ENCODE results near the gene MRTFA.
"Not testable (repeated sequence)": the region's sequence is repeated elsewhere in the genome, so short reads cannot be mapped to it uniquely, and the experiment has no call there.

The MRTFA gene

GRCh38 chr22:40605761-40606160, 30.8 kb downstream of the MRTFA start:
- Histone ChIP-seq H3K27me3 (replicated peaks; ENCODE audit: control insufficient read depth, insufficient read depth, low read length) (no peaks in the 10 kb centered on the region), H3K4me3 (replicated peaks; ENCODE audit: low read depth, low read length) (no peak overlapping the region), H3K36me3 (ENCODE audit: control insufficient read depth, insufficient read depth, low read length) (no peaks in the 10 kb centered on the region)
- TF ChIP-seq, protein P1, sequence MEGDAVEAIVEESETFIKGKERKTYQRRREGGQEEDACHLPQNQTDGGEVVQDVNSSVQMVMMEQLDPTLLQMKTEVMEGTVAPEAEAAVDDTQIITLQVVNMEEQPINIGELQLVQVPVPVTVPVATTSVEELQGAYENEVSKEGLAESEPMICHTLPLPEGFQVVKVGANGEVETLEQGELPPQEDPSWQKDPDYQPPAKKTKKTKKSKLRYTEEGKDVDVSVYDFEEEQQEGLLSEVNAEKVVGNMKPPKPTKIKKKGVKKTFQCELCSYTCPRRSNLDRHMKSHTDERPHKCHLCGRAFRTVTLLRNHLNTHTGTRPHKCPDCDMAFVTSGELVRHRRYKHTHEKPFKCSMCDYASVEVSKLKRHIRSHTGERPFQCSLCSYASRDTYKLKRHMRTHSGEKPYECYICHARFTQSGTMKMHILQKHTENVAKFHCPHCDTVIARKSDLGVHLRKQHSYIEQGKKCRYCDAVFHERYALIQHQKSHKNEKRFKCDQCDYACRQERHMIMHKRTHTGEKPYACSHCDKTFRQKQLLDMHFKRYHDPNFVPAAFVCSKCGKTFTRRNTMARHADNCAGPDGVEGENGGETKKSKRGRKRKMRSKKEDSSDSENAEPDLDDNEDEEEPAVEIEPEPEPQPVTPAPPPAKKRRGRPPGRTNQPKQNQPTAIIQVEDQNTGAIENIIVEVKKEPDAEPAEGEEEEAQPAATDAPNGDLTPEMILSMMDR (IDR thresholded peaks at IDR 0.05; ENCODE audit: insufficient read depth, low read length, poor library complexity, severe bottlenecking), result no peak
- no peak for DNase-seq (ENCODE audit: extremely low read depth, insufficient read length)

DNA sequence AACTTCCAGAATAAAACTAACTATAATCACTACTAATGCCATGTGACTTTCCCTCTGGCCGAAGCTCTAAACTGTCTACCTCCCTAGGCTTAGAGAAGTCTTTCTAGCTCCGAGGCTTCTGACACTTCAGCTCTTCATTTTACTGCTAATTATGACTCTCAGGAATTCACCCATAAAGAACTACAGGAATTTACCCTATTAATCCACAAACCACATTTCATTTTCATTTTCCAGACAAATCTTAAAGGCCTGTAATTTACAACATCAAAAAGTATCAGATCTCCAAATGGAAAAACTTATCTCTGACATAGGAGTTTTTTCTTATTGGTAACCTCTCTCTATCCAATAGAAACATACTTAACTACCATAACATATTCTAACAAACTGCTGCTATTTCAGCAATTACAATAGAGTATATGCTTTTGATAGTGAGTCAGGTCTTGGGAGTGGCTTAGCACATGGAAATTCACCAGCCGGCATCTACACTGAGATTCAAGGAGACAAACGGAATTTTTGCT, 33.4 kb downstream of the MRTFA start:
- Histone ChIP-seq H3K4me3 (replicated peaks; ENCODE audit: low read depth, low read length) (no peak overlapping the region), H3K27me3 (replicated peaks; ENCODE audit: control insufficient read depth, insufficient read depth, low read length) (no peaks in the 10 kb centered on the region), H3K36me3 (ENCODE audit: control insufficient read depth, insufficient read depth, low read length) (no peaks in the 10 kb centered on the region)
- TF ChIP-seq, protein P1 (IDR thresholded peaks at IDR 0.05; ENCODE audit: insufficient read depth, low read length, poor library complexity, severe bottlenecking), result no peak
- no peak for DNase-seq (ENCODE audit: extremely low read depth, insufficient read length)

DNA sequence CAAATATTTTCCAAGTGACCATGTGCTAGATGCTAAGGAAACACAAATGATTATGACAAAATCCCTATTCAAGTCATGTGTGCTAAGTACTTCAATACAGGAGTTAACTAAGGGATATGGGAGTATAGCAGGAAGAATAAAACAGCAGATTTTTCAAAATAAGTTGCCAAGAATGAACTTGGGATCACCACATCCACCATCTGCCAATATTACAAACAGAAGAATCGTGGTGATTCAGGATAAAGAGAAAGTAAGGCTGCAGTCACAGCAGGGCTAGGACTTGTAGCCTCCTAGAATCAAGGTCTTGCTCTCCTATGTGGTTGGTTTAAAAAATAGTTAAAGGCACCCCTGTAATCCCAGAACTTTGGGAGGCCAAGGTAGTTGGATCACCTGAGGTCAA, 34.3 kb downstream of the MRTFA start:
- Histone ChIP-seq H3K4me3 (replicated peaks; ENCODE audit: low read depth, low read length) (no peak overlapping the region), H3K36me3 (ENCODE audit: control insufficient read depth, insufficient read depth, low read length) (no peaks in the 10 kb centered on the region), H3K27me3 (replicated peaks; ENCODE audit: control insufficient read depth, insufficient read depth, low read length) (no peaks in the 10 kb centered on the region)
- DNase-seq (ENCODE audit: extremely low read depth, insufficient read length), result no peak
- TF ChIP-seq, protein P1 (IDR thresholded peaks at IDR 0.05; ENCODE audit: insufficient read depth, low read length, poor library complexity, severe bottlenecking), result no peak

- H3K36me3 ChIP-seq (ENCODE audit: control insufficient read depth, insufficient read depth, low read length), result no peaks in the 10 kb centered on the region
- H3K27me3 ChIP-seq (replicated peaks; ENCODE audit: control insufficient read depth, insufficient read depth, low read length), result no peaks in the 10 kb centered on the region
- no peak for DNase-seq (ENCODE audit: extremely low read depth, insufficient read length)
- no peak overlapping the region for H3K4me3 ChIP-seq (replicated peaks; ENCODE audit: low read depth, low read length)
- TF ChIP-seq, protein P1 (IDR thresholded peaks at IDR 0.05; ENCODE audit: insufficient read depth, low read length, poor library complexity, severe bottlenecking), result no peak
Observed at GRCh38 chr22:40599731-40600130, 36.8 kb downstream of the MRTFA start.

GRCh38 chr22:40598712-40599111, 37.8 kb downstream of the MRTFA start:
- not testable (repeated sequence) for H3K4me3 ChIP-seq (replicated peaks; ENCODE audit: low read depth, low read length); H3K36me3 ChIP-seq (ENCODE audit: control insufficient read depth, insufficient read depth, low read length); DNase-seq (ENCODE audit: extremely low read depth, insufficient read length); H3K27me3 ChIP-seq (replicated peaks; ENCODE audit: control insufficient read depth, insufficient read depth, low read length)

GRCh38 chr22:40597526-40598430, 38.7 kb downstream of the MRTFA start:
- no peak overlapping the region for H3K4me3 ChIP-seq (replicated peaks; ENCODE audit: low read depth, low read length)
- H3K36me3 ChIP-seq (ENCODE audit: control insufficient read depth, insufficient read depth, low read length), result no peaks in the 10 kb centered on the region
- TF ChIP-seq, protein P1 (IDR thresholded peaks at IDR 0.05; ENCODE audit: insufficient read depth, low read length, poor library complexity, severe bottlenecking), result no peak
- DNase-seq (ENCODE audit: extremely low read depth, insufficient read length), result no peak
- H3K27me3 ChIP-seq (replicated peaks; ENCODE audit: control insufficient read depth, insufficient read depth, low read length), result no peaks in the 10 kb centered on the region

All from GM06990 (cell line).